ENCODE measurements around the gene CHMP2A. TPM values are rescaled to one million over a fixed set of nuclear protein-coding genes. Genes with fewer than 3 reads are reported as not detected.
A peak's percentile ranks its signal among the peaks of the same experiment; 100 is the strongest.
"Not testable (repeated sequence)": the region's sequence is repeated elsewhere in the genome, so short reads cannot be mapped to it uniquely, and the experiment has no call there.

The CHMP2A gene
- total RNA-seq (2014; rRNA removed; shearing (Covaris generic); ENCODE audit: low replicate concordance) = 268 and 313 TPM in 2 replicates

DNA sequence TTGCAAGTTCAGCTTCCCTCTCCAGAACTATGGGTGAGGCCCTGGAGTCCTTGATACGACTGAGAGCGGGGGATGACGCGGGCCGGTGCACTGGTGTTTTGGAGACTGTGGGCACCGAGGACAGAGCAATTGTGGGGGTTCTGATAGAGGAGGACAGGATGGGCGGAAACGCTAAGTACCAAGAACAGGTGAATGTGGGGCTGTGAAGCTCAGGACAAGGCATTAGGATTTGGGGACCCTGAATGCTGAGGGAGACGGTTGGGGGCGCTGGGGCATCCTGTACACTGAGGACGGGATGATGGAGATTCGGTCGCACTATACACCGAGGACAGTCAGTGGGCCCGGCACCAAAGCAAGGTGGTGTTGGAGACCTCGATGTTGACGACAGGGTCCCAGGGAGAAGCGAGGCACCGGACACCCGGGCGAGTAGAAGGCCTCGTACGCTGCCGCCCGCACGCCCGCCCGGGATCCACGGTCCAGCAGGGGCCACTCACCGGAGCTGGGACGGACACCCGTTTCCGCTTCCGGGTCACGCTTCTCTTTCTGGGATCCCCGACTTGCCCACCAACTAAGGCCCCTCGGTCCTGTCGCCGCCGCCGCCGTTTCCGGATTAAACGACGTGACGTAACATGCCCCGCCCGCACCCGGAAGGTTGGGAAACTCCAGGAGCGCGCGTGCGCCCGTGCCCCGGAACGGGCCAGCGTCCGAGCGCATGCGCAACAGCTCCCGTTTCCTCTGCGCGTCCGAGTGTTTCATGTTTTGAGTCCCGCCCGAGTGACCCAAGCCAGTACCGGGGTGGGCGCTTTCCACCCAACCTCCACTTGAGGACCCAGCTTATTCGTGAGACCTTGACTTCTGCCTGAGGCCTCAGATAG, at the start of gene CHMP2A:
Gene CHMP2A (minus strand): TSS at position 612 of the 875 bp plus-strand sequence. CDS start 893 bp downstream, outside the sequence.
- peak; percentile 95 for DNase-seq (ENCODE audit: low read depth)
- in situ Hi-C loops (cut with HindIII; ENCODE audit: low pct_unique_long_range_greater_than_20kb, low sequenced_read_pairs) = no loop called here

DNA sequence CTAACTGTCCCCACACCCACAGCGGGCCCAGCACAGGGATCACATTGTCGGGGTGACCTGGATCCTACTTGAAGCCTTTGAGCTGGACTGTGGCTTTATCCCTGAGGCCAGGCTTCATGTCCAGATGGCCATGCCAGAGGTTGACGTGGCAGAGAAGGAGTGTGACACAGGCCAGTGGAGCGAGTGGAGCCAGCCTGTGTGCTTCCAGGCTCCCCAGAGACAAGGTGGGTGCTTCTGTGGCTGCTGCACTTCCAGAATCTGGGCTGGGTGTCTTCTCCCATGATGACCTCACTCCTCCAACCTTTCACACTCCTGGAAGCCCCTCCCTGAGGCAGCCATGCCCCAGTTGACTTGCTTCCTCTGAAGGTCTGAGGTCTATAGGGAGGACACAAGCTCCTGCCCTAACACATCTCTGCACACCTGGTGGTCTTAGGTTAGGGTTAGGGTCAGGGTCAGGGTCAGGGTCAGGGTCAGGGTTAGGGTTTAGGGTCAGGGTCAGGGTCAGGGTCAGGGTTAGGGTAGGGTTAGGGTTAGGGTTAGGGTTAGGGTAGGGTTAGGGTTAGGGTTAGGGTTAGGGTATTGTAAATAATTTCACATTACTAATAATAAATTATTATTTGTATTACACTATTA, 31.3 kb upstream of the CHMP2A start:
- in situ Hi-C loops (cut with HindIII; ENCODE audit: low pct_unique_long_range_greater_than_20kb, low sequenced_read_pairs) = no loop called here
- no peak for DNase-seq (ENCODE audit: low read depth)

DNA sequence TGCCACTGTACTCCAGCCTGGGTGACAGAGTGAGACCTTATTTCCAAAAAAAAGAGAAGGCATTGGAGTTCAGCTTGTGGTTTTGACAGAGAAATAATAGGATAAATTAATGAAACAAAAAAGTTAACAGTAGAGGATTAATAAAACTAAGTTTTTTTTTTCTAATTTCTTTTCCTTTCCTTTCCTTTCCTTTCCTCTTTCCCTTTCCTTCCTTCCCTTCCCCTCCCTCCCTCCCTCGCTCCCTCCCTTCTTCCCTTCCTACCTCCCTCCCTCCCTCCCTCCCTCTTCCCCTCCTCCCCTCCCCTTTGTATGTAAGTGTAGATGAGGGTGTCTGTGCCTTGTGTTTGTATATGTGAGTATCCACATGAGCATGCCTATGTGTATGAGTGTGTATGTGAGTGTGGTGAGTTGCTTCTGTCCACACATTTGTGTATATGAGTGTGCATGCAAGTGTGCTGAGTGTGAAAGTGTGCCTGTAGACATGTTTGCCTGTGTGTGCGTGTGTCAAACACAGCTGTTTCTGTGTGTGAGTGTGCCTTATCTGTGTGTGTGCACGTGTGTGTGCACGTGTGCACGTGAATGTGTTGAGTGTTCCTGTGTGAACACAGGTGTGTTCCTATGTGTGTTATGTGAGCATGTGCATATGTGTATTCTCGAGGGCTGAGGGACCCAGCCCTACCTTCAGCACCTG, 30.7 kb upstream of the CHMP2A start:
- in situ Hi-C loops (cut with HindIII; ENCODE audit: low pct_unique_long_range_greater_than_20kb, low sequenced_read_pairs) = no loop called here
- no peak for DNase-seq (ENCODE audit: low read depth)

DNA sequence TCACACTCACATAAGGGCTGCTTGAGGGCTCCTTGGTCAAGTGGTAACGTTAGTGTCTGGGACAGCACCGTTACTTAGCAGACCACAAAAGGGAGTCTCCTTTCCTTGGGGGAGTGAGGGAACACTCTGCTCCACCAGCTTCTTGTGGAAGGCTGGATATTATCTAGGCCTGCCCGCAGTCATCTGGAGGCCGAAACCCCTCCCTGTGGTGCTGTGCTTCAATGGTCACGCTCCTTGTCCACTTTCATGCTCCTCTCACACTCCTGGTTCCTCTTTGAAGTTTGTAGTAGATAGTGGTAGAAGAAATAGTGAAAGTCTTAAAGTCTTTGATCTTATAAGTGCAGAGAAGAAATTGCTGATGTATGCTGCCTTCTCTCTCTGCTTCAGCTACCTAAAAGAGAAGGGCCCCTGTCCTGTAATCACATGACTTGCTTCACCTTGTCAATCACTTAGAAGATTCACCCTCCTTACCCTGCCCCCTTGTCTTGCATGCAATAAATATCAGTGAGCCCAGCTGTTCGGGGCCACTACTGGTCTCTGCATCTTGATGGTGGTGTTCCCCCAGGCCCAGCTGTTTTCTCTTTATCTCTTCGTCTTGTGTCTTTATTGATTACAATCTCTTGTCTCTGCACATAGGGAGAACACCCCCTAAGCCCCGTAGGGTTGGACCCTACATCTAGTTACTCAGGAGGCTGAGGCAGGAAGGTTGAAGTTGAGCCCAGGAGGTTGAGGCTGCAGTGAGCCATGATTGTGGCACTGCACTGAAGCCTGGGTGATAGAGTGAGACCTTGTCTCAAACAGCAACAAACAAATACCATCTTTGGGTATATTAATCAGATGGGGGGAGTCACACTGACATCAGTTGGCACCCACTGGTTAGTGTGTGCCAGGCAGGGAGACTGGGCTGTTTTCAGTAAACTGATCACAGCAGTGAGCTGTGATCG, 29.9 kb upstream of the CHMP2A start:
- no peak for DNase-seq (ENCODE audit: low read depth)
- in situ Hi-C loops (cut with HindIII; ENCODE audit: low pct_unique_long_range_greater_than_20kb, low sequenced_read_pairs) = no loop called here

DNA sequence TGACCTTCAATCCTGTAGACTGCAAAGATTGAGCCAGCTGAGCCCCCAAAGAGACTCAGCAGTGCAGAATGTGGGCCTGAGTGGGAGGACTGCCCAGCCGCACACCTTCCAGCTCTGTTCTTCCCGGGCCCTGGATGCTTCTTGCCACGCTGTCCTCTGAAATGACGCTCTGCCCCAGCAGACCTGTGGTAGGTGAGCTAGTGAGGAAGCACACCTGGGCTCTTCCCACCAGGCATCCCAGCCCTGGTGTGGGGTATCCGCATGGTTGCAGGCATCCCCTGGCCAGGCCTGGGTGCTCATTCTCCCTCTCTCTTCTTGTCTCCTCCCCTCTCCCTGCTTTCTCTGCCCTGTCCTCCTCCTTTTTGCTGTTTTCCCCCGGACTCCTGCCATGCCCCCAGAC, 28.1 kb upstream of the CHMP2A start:
- DNase-seq (ENCODE audit: low read depth) = no peak
- in situ Hi-C loops (cut with HindIII; ENCODE audit: low pct_unique_long_range_greater_than_20kb, low sequenced_read_pairs) = no loop called here

DNA sequence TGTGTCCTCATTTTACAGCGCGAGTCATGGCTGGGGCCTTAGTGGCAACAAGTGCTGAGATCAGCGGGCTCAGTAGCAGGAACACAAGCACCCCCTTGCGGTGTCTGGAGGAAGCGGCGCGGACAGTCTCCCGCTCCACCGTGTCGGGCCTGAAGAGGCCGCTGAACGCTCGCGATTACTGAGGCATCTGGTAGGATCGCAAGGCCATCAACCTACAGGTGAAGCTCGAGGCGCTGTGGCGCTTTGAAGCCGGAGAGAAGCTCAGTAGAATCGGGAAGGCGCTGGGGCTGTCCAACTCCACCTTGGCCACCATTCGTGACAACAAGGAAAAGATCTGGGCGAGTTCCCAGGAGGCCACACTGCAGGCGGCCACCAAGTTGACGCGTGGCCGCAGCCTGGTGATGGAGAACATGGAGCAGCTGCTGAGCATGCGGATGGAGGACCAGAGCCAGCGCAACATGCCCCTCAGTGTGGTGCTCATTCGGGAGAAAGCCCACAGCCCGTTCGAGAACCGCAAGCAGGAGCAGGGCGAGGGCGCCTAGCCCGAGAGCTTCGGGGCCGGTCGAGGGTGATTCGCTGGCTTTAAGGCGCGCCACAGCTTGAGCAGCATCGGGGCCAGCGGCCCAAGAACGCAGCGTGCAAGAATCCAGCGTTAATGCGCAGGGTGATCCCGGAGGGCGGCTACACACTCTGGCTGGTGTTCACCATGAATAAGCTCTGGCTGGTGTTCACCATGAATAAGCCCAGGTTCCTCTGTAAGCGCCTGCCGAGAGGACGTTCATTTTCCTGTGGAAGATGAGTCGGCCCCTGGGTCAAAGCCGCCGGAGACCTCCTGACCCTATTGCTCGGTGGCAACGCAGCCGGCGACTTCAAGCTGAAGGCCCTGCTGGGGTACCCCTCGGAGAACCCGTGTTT, 26.6 kb upstream of the CHMP2A start:
- in situ Hi-C loops (cut with HindIII; ENCODE audit: low pct_unique_long_range_greater_than_20kb, low sequenced_read_pairs) = no loop called here
- DNase-seq (ENCODE audit: low read depth) = no peak

DNA sequence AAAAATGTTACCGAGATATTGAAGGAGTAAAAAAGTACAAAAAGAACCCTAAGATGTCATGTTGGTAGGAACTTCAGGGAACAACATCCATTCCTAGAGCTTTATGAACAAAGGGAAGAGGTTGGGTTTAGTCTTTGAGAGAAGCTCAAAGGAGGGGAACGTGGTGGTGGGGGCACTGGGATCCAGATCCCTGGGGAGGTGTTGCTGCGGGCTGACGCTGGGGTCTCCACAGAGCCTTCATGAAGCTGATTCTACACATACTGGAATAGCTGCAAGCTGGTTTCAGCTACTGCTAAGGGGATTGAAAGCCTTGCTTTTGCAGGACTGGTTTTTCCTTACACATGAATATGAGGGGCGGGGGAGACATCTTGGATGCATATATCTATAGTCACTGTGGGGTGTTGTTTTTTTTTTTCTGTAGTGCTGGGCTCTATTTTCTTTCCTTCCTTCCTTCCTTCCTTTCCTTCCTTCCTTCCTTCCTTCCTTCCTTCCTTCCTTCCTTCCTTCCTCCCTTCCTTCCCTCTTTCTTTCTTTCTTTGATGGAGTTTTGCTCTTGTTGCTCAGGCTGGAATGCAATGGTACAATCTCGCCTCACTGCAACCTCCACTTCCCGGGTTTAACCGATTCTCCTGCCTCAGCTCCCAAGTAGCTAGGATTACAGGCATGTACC, 24.7 kb upstream of the CHMP2A start:
- in situ Hi-C loops (cut with HindIII; ENCODE audit: low pct_unique_long_range_greater_than_20kb, low sequenced_read_pairs) = no loop called here
- DNase-seq (ENCODE audit: low read depth) = no peak

DNA sequence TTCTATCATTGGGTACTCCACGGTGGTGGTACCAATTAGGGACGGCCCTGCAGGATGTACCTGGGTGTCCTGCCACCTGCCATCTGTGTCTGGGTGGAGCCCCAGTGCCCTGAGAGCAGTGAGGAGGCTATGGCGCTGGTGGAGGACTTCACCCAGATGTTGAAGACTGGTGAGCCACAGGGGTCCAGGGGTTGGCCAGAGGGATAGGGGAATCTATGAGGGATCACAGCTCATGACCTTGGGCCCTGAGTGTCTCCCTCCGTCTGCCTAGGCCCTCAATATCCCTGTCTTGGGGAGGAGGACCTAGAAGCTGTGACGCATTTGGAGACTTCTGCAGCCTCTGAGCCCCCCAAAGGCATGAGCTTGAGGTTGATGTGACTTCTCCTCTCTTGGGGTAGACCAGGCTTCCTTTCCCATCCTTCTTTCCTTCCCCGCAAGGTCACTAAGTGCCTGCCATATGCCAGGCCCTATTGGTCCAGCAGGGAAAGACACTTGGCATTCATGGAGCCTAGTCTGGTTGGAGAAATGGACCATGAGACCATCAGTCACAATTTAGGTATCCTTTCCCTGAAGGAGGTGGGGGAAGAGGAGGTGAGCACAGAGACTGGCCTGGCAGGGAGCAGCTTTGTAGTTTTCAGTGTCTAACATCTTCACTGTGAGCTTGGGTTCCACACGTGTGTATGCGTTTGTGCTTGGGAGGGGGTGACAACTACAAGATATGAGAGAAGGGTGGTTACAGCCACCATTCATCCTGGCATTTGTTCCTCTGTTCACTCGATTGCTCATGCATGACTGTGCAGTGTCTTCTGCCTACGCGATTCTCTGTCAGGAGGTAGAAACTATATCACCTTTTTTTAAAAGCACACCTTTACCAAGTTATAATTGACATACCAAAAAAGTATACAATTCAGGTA, 23.4 kb upstream of the CHMP2A start:
- in situ Hi-C loops (cut with HindIII; ENCODE audit: low pct_unique_long_range_greater_than_20kb, low sequenced_read_pairs) = no loop called here
- no peak for DNase-seq (ENCODE audit: low read depth)

DNA sequence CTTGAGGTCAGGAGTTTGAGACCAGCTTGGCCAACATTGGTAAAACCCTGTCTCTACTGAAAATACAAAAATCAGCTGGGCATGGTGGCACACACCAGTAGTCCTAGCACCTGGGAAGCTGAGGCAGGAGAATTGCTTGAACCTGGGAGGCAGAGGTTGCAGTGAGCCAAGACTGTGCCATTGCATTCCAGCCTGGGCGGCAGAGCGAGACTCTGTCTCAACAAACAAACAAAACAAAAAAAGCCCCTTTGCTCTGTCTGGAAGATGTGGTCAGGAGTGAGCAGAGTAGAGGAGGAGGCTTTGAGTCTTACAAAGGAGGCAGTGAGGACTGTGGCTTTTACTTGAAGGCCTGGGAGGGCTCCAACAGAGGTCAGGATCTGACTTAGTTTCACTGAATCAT, 22.7 kb upstream of the CHMP2A start:
- in situ Hi-C loops (cut with HindIII; ENCODE audit: low pct_unique_long_range_greater_than_20kb, low sequenced_read_pairs); DNase-seq (ENCODE audit: low read depth): not testable (repeated sequence)

DNA sequence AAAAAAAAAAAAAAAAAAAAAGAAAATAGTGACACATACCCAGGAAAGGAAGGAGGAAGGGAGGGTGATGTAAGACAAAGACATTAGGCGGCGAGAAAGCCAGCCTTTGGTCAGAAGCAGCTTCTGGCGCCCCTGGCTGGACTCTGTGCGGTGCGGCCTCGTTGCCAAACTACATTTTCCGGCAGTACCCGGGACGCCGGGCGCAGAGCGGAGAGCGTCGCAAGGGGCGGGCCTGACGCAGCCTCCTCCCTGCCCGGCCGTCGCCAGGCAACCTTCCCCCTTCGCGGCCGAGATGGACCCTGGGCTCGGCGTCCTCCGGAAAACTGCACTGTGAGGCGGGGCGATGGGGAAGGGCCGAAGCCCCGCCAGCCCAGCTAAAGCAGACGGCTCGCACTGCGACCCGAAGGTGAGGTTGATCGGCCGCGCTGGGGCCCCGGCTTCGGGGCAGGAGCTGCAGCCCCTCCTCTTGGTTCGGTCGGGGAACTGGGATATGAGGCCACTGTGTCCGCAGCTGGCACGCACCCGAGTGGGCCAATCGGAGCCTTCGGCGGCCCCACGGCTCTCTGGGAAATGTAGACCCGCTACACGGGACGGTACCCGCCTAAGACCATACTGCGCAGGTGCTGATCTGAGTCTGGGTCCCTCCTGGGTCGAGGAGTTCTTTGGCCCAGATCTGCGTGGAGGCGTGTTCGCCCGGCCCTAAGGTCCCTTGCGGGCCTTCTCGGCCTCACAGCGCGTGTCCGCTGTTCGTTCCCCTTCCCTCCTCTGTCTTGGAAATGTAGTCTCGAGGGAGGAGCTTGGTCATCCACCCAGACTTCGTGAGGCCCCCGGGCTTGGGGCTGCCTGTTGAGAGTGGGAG, 20.5 kb upstream of the CHMP2A start:
- peak; percentile 98 for DNase-seq (ENCODE audit: low read depth)
- in situ Hi-C loops (cut with HindIII; ENCODE audit: low pct_unique_long_range_greater_than_20kb, low sequenced_read_pairs) = no loop called here

DNA sequence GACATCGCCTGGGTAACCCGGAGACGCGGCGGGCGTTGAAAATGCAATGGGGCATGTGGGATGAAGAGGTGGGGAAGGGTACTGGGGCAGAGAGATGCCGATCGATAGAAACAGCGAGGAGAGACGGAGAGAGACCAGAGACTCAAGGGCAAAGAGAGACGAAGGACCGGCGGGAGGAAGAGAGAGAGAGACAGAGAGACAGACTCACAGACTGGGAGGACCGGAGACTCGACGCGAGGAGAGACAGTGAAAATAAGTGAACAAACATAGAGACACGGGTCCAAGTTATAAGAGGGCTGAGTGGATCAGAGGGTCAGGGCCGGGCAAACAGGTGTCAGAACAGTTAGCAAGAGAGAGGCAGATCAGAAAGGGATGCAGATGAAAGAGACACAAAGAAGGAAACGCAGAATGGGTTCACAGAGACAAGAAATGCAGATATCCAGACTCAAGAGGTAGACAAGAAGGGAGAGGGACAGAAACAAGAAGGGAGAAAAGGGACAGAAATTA, 18.8 kb upstream of the CHMP2A start:
- no peak for DNase-seq (ENCODE audit: low read depth)
- in situ Hi-C loops (cut with HindIII; ENCODE audit: low pct_unique_long_range_greater_than_20kb, low sequenced_read_pairs) = no loop called here

DNA sequence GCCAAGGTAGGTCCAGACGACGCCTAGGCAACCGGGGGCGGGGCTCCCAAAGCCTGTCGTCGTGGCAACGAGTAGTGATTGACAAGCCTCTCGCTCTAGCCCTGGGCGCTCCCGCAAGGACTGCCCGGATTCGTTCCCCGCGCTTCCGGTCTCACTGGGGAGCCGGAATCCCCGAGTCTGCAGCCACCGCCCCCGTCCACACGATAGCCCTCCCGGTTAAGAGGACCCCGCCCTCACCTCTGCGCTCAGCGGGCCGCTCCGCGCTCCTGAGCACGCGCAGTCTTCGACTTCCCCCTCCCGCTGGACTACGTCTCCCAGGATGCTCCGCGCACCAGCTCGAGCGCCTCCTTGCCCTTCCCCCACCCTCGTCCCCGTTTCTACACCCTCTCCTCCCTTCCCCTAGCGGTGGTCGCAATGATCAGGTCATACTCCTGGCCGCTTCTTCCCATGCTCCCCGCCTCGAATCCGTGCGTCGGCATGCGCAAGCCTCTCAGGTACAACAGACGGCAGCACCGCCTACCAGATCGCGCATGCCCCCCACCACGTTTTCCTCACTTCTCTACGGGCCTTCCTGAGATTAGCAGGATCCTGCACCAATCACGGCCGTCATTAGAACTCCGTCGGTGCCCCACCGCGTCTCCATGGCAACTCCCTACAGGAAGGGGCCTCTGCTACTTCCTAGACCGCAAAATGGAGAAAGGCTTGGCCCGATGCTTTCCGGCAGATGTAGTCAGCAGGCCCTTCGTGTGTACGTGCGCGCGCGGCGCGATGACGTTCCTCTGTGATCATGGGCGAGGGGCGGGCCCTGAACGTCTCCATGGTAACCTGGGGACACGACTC, 18.1 kb upstream of the CHMP2A start, which contains the start of gene MZF1:
Gene MZF1 (minus strand): TSS at position 518 of the 840 bp plus-strand sequence. CDS start 1,946 bp downstream, outside the sequence.
- in situ Hi-C loops (cut with HindIII; ENCODE audit: low pct_unique_long_range_greater_than_20kb, low sequenced_read_pairs) = no loop called here
- peak; percentile 100 for DNase-seq (ENCODE audit: low read depth)

DNA sequence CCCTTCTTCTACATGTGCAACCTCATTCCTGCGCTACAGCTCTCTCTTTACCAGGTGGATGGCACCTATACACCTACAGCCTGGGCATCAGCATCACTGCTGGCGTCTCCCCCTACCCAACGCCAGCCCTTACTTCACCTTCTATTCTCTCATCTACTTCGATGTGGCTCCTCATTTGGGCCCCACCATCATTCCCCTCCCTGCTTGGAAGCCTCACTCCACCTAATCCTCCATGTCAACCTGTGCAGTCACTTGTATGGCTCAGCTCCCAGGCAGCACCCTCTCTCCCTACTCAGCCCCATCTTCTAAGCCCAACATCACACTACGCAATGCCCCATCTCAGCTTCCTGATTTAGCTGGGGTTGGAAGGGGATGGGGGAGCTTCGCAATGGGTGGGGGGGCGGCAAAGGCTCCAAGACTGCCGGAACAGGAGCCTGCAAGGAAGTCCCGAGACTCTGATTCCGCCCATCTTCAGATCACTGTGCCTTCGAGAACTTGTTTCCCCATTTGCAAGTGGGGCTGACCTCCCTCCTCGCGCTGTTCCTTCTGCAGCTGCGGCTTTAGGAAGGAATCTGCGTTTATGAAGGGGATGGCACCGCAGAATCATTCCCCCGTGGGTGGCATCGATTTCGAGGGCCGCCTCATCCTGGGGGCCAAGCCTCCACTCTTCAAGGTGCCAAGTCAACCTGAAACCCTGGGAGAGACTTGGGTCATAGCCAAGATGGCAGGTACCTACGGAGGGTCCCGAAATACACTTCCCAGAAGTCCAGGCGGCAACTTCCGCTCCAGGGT, 17.3 kb upstream of the CHMP2A start:
- no peak for DNase-seq (ENCODE audit: low read depth)

More for the DNA sequence above, 17.3 kb upstream of the CHMP2A start:
- in situ Hi-C loops (cut with HindIII; ENCODE audit: low pct_unique_long_range_greater_than_20kb, low sequenced_read_pairs) = no loop called here

Data from Caki2 (cell line).